Measurements from ENCODE around the gene ARID5B. TPM values are rescaled to one million over a fixed set of nuclear protein-coding genes. Genes with fewer than 3 reads are reported as not detected.
A peak's percentile ranks its signal among the peaks of the same experiment; 100 is the strongest.

The ARID5B gene
- total RNA-seq, 1 donor from 2014 or later: 29.8 TPM

- no peak overlapping the region for H3K4me3 ChIP-seq
- H3K4me1 ChIP-seq: peaks cover 5% of the 10 kb centered on the region
- ATAC-seq (no peak), DNase-seq (no peak)
- H3K27me3 ChIP-seq (ENCODE audit: low read depth): no peaks in the 10 kb centered on the region
- H3K36me3 ChIP-seq: no peaks in the 10 kb centered on the region
- H3K9me3 ChIP-seq: no peaks in the 10 kb centered on the region
- TF ChIP-seq CTCF (IDR thresholded peaks at IDR 0.05): no peak
- H3K27ac ChIP-seq: no peak overlapping the region
- intact Hi-C loops (cut with DNase I): no loop called here
These were observed 62.7 kb downstream of the ARID5B start for GRCh38 chr10:61964059-61964709.

GRCh38 chr10:61964949-61965702, 63.6 kb downstream of the ARID5B start:
- TF ChIP-seq CTCF (IDR thresholded peaks at IDR 0.05): no peak
- H3K27ac ChIP-seq: no peak overlapping the region
- H3K4me3 ChIP-seq: no peak overlapping the region
- intact Hi-C loops (cut with DNase I): no loop called here
- ATAC-seq (no peak), DNase-seq (no peak)
- H3K36me3 ChIP-seq: no peaks in the 10 kb centered on the region
- no peaks in the 10 kb centered on the region for H3K27me3 ChIP-seq (ENCODE audit: low read depth)
- no peaks in the 10 kb centered on the region for H3K9me3 ChIP-seq
- peaks cover 5% of the 10 kb centered on the region for H3K4me1 ChIP-seq

DNA sequence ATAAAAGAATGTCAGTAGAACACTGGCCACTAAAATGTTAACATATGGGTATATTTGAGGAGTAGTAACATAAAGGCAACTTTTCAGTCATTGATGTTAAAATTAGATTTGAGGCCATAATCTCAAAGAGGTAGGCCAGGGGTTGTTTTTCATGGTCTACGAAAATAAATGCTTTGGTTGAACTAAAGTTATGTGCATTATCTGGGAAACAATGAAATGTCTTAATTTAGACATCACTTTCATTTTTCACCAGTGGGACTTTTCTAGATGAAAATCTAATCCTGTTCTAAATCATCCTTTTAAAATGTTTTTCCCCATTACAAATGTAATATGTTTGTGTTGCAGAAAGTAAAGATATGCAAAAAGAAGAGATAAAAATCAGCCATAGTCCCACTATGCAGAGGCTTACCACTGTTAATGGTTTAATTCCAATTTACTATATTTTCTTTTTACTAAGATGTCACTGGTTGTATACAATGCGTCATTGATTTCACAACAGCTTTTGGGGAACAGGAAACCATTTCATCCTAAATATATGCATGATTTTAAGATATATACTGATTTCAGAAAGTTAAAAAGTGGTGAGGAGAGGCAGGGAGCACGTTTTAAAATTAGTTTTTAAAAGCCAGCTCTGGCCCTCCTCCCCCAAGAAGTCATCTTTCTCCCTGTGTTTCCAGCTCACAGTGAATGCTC, 64.3 kb downstream of the ARID5B start:
- H3K36me3 ChIP-seq: no peaks in the 10 kb centered on the region
- H3K9me3 ChIP-seq: no peaks in the 10 kb centered on the region
- no peak overlapping the region for H3K27ac ChIP-seq
- H3K4me3 ChIP-seq: no peak overlapping the region
- H3K4me1 ChIP-seq: peaks cover 5% of the 10 kb centered on the region
- TF ChIP-seq CTCF (IDR thresholded peaks at IDR 0.05): no peak
- ATAC-seq (no peak), DNase-seq (no peak)
- intact Hi-C loops (cut with DNase I): no loop called here
- no peaks in the 10 kb centered on the region for H3K27me3 ChIP-seq (ENCODE audit: low read depth)

DNA sequence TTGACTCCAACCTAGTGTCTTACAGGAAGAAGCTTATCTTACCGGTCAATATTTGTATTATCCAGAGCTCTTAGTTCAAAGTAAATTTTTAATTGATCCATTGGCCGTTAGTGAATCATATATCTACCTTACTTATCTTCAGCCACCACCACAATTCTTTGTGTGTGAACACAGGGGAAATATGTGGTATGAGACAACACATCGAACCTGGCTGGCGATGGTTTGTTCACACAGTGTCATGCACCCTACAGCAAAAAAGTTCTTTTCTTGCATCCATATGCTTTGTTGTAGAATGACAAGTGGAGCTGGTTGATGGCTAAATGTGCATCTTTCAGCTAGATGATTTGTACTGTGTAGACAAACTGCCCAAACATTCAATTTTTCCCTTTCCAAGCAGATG, 65.8 kb downstream of the ARID5B start:
- H3K27me3 ChIP-seq (ENCODE audit: low read depth): no peaks in the 10 kb centered on the region
- no peak overlapping the region for H3K4me3 ChIP-seq
- H3K9me3 ChIP-seq: no peaks in the 10 kb centered on the region
- intact Hi-C loops (cut with DNase I): no loop called here
- no peak for TF ChIP-seq CTCF (IDR thresholded peaks at IDR 0.05)
- H3K4me1 ChIP-seq: peaks cover 5% of the 10 kb centered on the region
- no peak overlapping the region for H3K27ac ChIP-seq
- ATAC-seq: no peak
- no peak for DNase-seq
- no peaks in the 10 kb centered on the region for H3K36me3 ChIP-seq

DNA sequence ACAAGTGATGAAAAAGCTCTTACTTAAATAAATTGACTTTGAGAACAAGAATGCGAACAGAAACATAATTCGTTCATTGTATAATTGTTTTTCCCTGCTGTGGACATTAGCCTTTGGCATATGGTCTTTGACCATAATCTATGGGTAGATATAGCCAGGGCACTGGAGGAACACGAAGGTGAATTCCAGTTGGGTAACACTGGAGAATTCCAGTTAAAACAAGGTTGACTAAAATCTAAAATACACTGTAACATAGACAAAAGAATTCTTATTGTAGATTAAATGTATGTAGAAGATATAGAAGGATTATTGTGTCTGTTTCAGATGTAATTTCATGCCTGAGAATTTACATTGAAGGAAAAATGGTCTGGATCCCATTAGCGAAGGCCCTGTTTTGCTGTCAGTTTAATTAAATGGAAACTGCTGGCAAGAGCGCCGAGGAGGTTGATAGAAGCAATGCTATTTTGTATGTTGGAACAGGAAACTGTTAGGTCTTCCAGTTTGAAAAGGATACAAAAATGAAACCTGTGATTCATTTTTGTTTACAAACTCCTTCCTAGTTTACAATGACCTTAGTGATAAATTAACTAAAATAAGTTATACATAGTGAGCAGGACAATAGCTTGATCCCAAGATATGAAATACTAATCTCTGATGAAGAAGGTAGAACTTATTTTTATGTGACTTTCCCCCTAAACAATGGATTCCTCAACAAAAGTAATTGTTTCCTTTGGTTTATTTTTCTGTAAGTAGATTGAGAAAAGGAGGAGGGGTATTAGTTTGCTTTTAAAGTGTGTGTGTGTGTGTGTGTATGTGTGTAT, 68.9 kb downstream of the ARID5B start:
- DNase-seq (no peak), ATAC-seq (no peak)
- no peak overlapping the region for H3K4me3 ChIP-seq
- TF ChIP-seq CTCF (IDR thresholded peaks at IDR 0.05): no peak
- intact Hi-C loops (cut with DNase I): no loop called here
- H3K9me3 ChIP-seq: no peaks in the 10 kb centered on the region
- H3K27me3 ChIP-seq (ENCODE audit: low read depth): no peaks in the 10 kb centered on the region
- H3K4me1 ChIP-seq: peaks cover 23% of the 10 kb centered on the region
- peak overlapping the region; percentile 9 for H3K27ac ChIP-seq
- no peaks in the 10 kb centered on the region for H3K36me3 ChIP-seq
